GM12878 (cell line): ENCODE results near the gene ANAPC7. TPM values are rescaled to one million over a fixed set of nuclear protein-coding genes. Genes with fewer than 3 reads are reported as not detected.
"Not testable (repeated sequence)": the region's sequence is repeated elsewhere in the genome, so short reads cannot be mapped to it uniquely, and the experiment has no call there.

Source experiments
- ATAC-seq: fragments of 200-7000 bp; cut with Tn5 transposase; 3 replicates; pipeline ENCODE4 v1.9.1; 2020; ENCODE audit warnings: mild to moderate bottlenecking, moderate library complexity
- BruUV-seq: library from RNA; stranded (reverse); fragments of 400-500 nt; replicated peaks from 2 replicates; lab custom pipeline; 2021; lab: Mats Ljungman, UMichigan
- CTCF ChIA-PET: fragments of 300-600 bp; sonication (Branson Sonifier 250); formaldehyde crosslinking; extraction: SDS; loops from one replicate; lab custom pipeline; 2021; ENCODE audit warnings: inconsistent platforms; lab: Yijun Ruan, JAX
- POLR2A ChIA-PET: fragments of 350-600 bp; formaldehyde crosslinking; extraction: SDS; loops from one replicate; lab custom pipeline; 2021; ENCODE audit warnings: inconsistent platforms; lab: Charles Lee
- RAD21 ChIA-PET: fragments of 300-600 bp; sonication (Branson Sonifier 250); formaldehyde crosslinking; loops from one replicate; lab custom pipeline; 2023; ENCODE audit warnings: antibody characterized with exemption; ENCODE audit not compliant: unreplicated experiment; lab: Charles Lee
- SMC1A ChIA-PET: fragments of 300-600 bp; sonication (Branson Sonifier 250); formaldehyde crosslinking; loops from one replicate; lab custom pipeline; 2023; ENCODE audit not compliant: unreplicated experiment, uncharacterized antibody; lab: Charles Lee
- DNase-seq: peaks from one replicate; pipeline ENCODE4 v3.0.0-alpha.2; 2011; ENCODE audit warnings: low read depth, low spot score
- FAIRE-seq: peaks from 3 replicates; lab custom pipeline; 2011; peaks lifted over from hg19 to GRCh38; lab: Jason Lieb, UNC
- H2AFZ ChIP-seq: 2 replicates; pipeline ENCODE4 v1.6.0; 2011; ENCODE audit warnings: low read depth, low read length, control low read depth; ENCODE audit not compliant: control insufficient read depth
- H3K27ac ChIP-seq: 2 replicates; pipeline ENCODE4 v1.5.1; 2011; ENCODE audit warnings: control low read depth; ENCODE audit not compliant: control insufficient read depth, insufficient read depth
- H3K27me3 ChIP-seq, 2 experiments: replicated peaks in 1 of 2; 2 replicates each; pipeline versions ENCODE4 v1.6.0 to v1.6.1; 2011; ENCODE audit warnings: low read length in 1 of 2; ENCODE audit not compliant: control insufficient read depth in 2 of 2, insufficient read depth in 2 of 2
- H3K36me3 ChIP-seq, 2 experiments: 2 replicates each; pipeline ENCODE4 v1.5.1; 2011; ENCODE audit warnings: low read length in 1 of 2; ENCODE audit not compliant: control insufficient read depth in 2 of 2, insufficient read depth in 2 of 2
- H3K4me1 ChIP-seq: 2 replicates; pipeline ENCODE4 v1.6.1; 2011; ENCODE audit warnings: mild to moderate bottlenecking, low read length, moderate library complexity, mixed read lengths; ENCODE audit not compliant: control insufficient read depth, insufficient read depth
- H3K4me2 ChIP-seq: 2 replicates; pipeline ENCODE4 v1.6.0; 2011; ENCODE audit warnings: control low read depth; ENCODE audit not compliant: control insufficient read depth, insufficient read depth
- H3K4me3 ChIP-seq: fragments of 200-600 bp; sonication (generic); 2 replicates; pipeline ENCODE4 v1.5.1; 2016
- H3K79me2 ChIP-seq: 2 replicates; pipeline ENCODE4 v1.6.0; 2011; ENCODE audit warnings: low read length; ENCODE audit not compliant: control insufficient read depth, insufficient read depth
- H3K9ac ChIP-seq: 2 replicates; pipeline ENCODE4 v1.8.0; 2011; ENCODE audit warnings: low read length, control low read depth, mixed read lengths; ENCODE audit not compliant: control insufficient read depth, insufficient read depth
- H3K9me3 ChIP-seq: replicated peaks from 3 replicates; pipeline ENCODE4 v1.5.1; 2011; ENCODE audit warnings: mild to moderate bottlenecking, low read length; ENCODE audit not compliant: control insufficient read depth, insufficient read depth
- H4K20me1 ChIP-seq: 2 replicates; pipeline ENCODE4 v1.6.0; 2011; ENCODE audit not compliant: control insufficient read depth, insufficient read depth
- PBX3 ChIP-seq: IDR thresholded peaks from 2 replicates; pipeline ENCODE4 v1.6.1; 2011; ENCODE audit warnings: mild to moderate bottlenecking, low read depth, low read length, moderate library complexity; ENCODE audit not compliant: insufficient replicate concordance
- POLR2AphosphoS5 ChIP-seq: IDR thresholded peaks from 2 replicates; pipeline ENCODE4 v1.6.1; 2011; ENCODE audit warnings: mild to moderate bottlenecking, low read length, inconsistent platforms
- ZNF274 ChIP-seq: IDR thresholded peaks from one replicate; pipeline ENCODE4 v1.8.0; 2011; ENCODE audit not compliant: insufficient read length, insufficient read depth
- WGBS: methylation state at CpG from one replicate; pipeline ENCODE4 v1.1.6; 2016; ENCODE audit warnings: low lambda C conversion rate; ENCODE audit not compliant: insufficient replicate concordance, insufficient coverage; ENCODE audit errors: missing lambda C conversion rate; 5-methylcytosine and 5-hydroxymethylcytosine counted together
- in situ Hi-C: fragments of 300-500 bp; cut with MboI; formaldehyde crosslinking; loops from 9 replicates; pipeline ENCODE4 v1.14.3; 2018; ENCODE audit warnings: mixed read lengths
- intact Hi-C: fragments of 100-400 bp; cut with micrococcal nuclease; formaldehyde crosslinking; loops from one replicate; pipeline ENCODE4 v1.14.2; 2022; ENCODE audit not compliant: unreplicated experiment
- polyA plus RNA-seq, 11 experiments: library from polyadenylated mRNA; depleted of rRNA in 4 of 11; unstranded in 6 of 11; stranded (reverse) in 5 of 11; fragments of >200 nt; fragmentation: Nextera tagmentation in 4 of 11; fragmentation: Illumina TruSeq in 1 of 11; extraction: Ambion mirVana in 4 of 11; extraction: Trizol in 1 of 11; gene quantifications; 1 replicate in 1 of 11; 2 replicates in 10 of 11; pipeline versions ENCODE4 v1.2.1 to v1.2.3, GENCODE V29; 2011 to 2016; ENCODE audit warnings: inconsistent platforms in 2 of 11, missing spikeins in 2 of 11, low read depth in 1 of 11
- total RNA-seq, 4 experiments: library from RNA; depleted of rRNA in 3 of 4; stranded (reverse); fragments of >200 nt in 3 of 4; fragmentation: Illumina TruSeq in 1 of 4; extraction: Trizol in 1 of 4; gene quantifications; 2 replicates each; pipeline versions ENCODE4 v1.2.1 to v1.2.3, GENCODE V29; 2013 to 2021

The ANAPC7 gene
- total and polyA plus RNA-seq, 10 of the 15 experiments (the other 5 are each of a cell fraction or from before 2014, with no cell fraction given) = 24.5 to 77.9 (median 58.6) TPM

GRCh38 chr12:110361216-110361615, 42.3 kb downstream of the ANAPC7 start:
- in situ Hi-C loops = no loop called here
- DNase-seq = no peak
- no peaks in the 10 kb centered on the region for H3K27me3 ChIP-seq
- RAD21 ChIA-PET = no interaction called here
- POLR2A ChIA-PET = no interaction called here
- FAIRE-seq = no peak
- no peaks in the 10 kb centered on the region for H4K20me1 ChIP-seq
- SMC1A ChIA-PET = interaction anchor here (0.6 kb wide), 2 partner anchors 70 to 115 kb away, joined by 3 read pairs; no protein-coding TSS in a partner anchor
- CTCF ChIA-PET = interaction anchor here (0.7 to 1.6 kb wide), 2 partner anchors 10 to 70 kb away, joined by 4 read pairs; no protein-coding TSS in a partner anchor
- no peaks in the 10 kb centered on the region for H3K79me2 ChIP-seq
- no peak overlapping the region for H2AFZ ChIP-seq
- H3K9me3 ChIP-seq = no peaks in the 10 kb centered on the region
- no peaks in the 10 kb centered on the region for H3K36me3 ChIP-seq
- H3K4me1 ChIP-seq = no peaks in the 10 kb centered on the region
- BruUV-seq = no TSS peak
- H3K9ac ChIP-seq = no peak overlapping the region
- ATAC-seq = no peak
- no peak overlapping the region for H3K4me3 ChIP-seq
- H3K4me2 ChIP-seq = no peak overlapping the region
- no peak for TF ChIP-seq ZNF274
- no peak for TF ChIP-seq POLR2AphosphoS5
- TF ChIP-seq PBX3 = no peak
- TF ChIP-seq, all 136 proteins: peak for 0
- WGBS = 89% methylated on average over 1 of the region's 1 CpG
- no peak overlapping the region for H3K27ac ChIP-seq
- intact Hi-C loops = no loop called here

GRCh38 chr12:110358384-110359097, 45.0 kb downstream of the ANAPC7 start:
- DNase-seq, H3K4me3 ChIP-seq, FAIRE-seq, H2AFZ ChIP-seq, H4K20me1 ChIP-seq, H3K9ac ChIP-seq, BruUV-seq, H3K36me3 ChIP-seq, H3K27me3 ChIP-seq, H3K79me2 ChIP-seq, H3K27ac ChIP-seq, H3K4me2 ChIP-seq, H3K4me1 ChIP-seq, H3K9me3 ChIP-seq, in situ Hi-C loops: not testable (repeated sequence)
- ATAC-seq = peak; percentile 49
- 76% methylated on average over 8 of the region's 8 CpGs for WGBS
- intact Hi-C loops = loop anchor here (5.0 kb wide), 1 partner anchor 244 kb away; no protein-coding TSS in a partner anchor
- POLR2A ChIA-PET = interaction anchor here (0.6 to 0.7 kb wide), 3 partner anchors 19 to 73 kb away, joined by 3 to 4 read pairs (median 3); no protein-coding TSS in a partner anchor
- SMC1A ChIA-PET = interaction anchor here (0.9 to 1.4 kb wide), 4 partner anchors 9 to 73 kb away, joined by 3 to 6 read pairs (median 4); no protein-coding TSS in a partner anchor
- RAD21 ChIA-PET = interaction anchor here (0.7 to 1.6 kb wide), 3 partner anchors 13 to 342 kb away, joined by 3 to 11 read pairs (median 5); no protein-coding TSS in a partner anchor
- CTCF ChIA-PET = interaction anchor here (1.1 to 5.0 kb wide), 3 partner anchors 13 to 73 kb away, joined by 3 to 32 read pairs (median 3); no protein-coding TSS in a partner anchor
